Activated T-helper 2 cell treated with anti-CD3 and anti-CD28 coated beads, Interferon-gamma antibody, Interleukin-2, Interleukin-4, amounts not matched to agents 10 μg/mL and 5 μg/mL and 100 μg/mL, durations not matched to agents 14 hours and 24 hours and 36 hours (primary cell): ENCODE measurements around the gene MYD88. TPM values are rescaled to one million over a fixed set of nuclear protein-coding genes. Genes with fewer than 3 reads are reported as not detected.
A peak's percentile ranks its signal among the peaks of the same experiment; 100 is the strongest.
"Not testable (repeated sequence)": the region's sequence is repeated elsewhere in the genome, so short reads cannot be mapped to it uniquely, and the experiment has no call there.

Source experiments
- DNase-seq: peaks from one replicate; pipeline ENCODE4 v3.0.0; 2021; ENCODE audit warnings: low spot score
- H3K27ac Mint-ChIP-seq: one replicate; pipeline ENCODE4 v1.8.0; 2021; ENCODE audit warnings: mixed read lengths
- H3K27me3 Mint-ChIP-seq: one replicate; pipeline ENCODE4 v1.8.0; 2021; ENCODE audit warnings: low read depth, mixed read lengths
- H3K36me3 Mint-ChIP-seq: one replicate; pipeline ENCODE4 v1.8.0; 2021; ENCODE audit warnings: low read depth, mixed read lengths
- H3K4me1 Mint-ChIP-seq: one replicate; pipeline ENCODE4 v1.8.0; 2021; ENCODE audit warnings: low read depth, mixed read lengths
- H3K4me3 Mint-ChIP-seq: one replicate; pipeline ENCODE4 v1.8.0; 2021; ENCODE audit warnings: low read depth, mild to moderate bottlenecking, moderate library complexity, mixed read lengths
- H3K9me3 Mint-ChIP-seq: one replicate; pipeline ENCODE4 v1.8.0; 2021; ENCODE audit warnings: mixed read lengths
- intact Hi-C: fragments of 100-400 bp; cut with micrococcal nuclease; formaldehyde crosslinking; loops from one replicate; pipeline ENCODE4 v1.15.1; 2023
- total RNA-seq: library from RNA; stranded (reverse); gene quantifications from 2 replicates; pipeline ENCODE4 v1.2.3, GENCODE V29; 2022

The MYD88 gene
- total RNA-seq, 1 donor from 2014 or later, result 36.5 TPM

DNA sequence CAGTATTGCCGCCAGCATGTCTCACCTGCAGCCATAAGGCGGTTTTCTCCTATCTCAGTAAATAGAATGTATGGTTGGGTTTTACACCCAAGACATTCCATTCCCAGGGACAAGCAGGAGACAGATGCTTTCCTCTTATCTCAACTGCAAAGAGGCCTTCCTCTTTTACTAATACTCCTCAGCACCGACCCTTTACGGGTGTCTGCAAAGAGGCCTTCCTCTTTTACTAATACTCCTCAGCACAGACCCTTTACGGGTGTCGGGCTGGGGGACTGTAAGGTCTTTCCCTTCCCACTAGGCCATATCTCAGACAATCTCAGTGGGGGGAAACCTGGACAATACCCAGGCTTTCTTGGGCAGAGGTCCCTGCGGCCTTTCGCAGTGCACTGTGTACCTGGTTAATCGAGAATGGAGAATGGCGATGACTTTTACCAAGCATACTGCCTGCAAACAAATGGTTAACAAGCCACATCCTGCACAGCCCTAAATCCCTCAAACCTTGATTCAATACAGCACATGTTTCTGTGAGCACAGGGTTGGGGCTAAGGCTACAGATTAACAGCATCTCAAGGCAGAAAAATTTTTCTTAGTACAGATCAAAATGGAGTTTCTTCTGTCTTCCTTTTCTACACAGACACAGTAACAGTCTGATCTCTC, 2.7 kb upstream of the MYD88 start:
- peak overlapping the region; percentile 80 for H3K27ac Mint-ChIP-seq
- peaks cover 50% of the 10 kb centered on the region for H3K36me3 Mint-ChIP-seq
- intact Hi-C loops, result loop anchor here (2.0 to 5.0 kb wide), 5 partner anchors 122 to 1143 kb away; partner anchors contain the start of genes EPM2AIP1, MLH1 and XYLB
- not testable (repeated sequence) for H3K27me3 Mint-ChIP-seq, H3K9me3 Mint-ChIP-seq
- H3K4me1 Mint-ChIP-seq, result peaks cover 49% of the 10 kb centered on the region
- peak; percentile 33 for DNase-seq
- peak overlapping the region; percentile 85 for H3K4me3 Mint-ChIP-seq

DNA sequence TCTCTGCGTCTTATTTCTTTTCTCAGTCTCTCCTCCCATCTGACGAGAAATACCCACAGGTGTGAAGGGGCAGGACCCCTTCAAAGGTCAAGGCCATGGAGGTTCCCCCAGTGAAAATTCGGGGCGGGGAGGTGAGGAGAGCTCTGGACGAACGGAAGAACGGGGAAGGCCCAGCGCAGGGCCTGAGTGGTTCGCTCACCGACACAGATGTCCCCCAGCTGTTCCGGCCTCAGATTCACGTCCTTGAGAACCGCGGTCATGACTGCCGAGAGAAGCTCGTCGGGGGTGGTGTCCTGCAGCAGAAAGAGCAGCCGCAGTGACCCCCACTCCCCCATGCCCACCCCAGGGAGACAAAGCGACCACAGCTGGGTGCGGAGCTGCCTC, 2.1 kb upstream of the MYD88 start:
- Mint-ChIP-seq H3K27ac (peak overlapping the region; percentile 80), H3K4me1 (peaks cover 52% of the 10 kb centered on the region), H3K27me3 (no peaks in the 10 kb centered on the region), H3K9me3 (no peaks in the 10 kb centered on the region), H3K4me3 (peak overlapping the region; percentile 85), H3K36me3 (peaks cover 50% of the 10 kb centered on the region)
- intact Hi-C loops, result loop anchor here (2.0 to 5.0 kb wide), 5 partner anchors 121 to 1144 kb away; partner anchors contain the start of genes EPM2AIP1, MLH1 and XYLB
- DNase-seq, result no peak

DNA sequence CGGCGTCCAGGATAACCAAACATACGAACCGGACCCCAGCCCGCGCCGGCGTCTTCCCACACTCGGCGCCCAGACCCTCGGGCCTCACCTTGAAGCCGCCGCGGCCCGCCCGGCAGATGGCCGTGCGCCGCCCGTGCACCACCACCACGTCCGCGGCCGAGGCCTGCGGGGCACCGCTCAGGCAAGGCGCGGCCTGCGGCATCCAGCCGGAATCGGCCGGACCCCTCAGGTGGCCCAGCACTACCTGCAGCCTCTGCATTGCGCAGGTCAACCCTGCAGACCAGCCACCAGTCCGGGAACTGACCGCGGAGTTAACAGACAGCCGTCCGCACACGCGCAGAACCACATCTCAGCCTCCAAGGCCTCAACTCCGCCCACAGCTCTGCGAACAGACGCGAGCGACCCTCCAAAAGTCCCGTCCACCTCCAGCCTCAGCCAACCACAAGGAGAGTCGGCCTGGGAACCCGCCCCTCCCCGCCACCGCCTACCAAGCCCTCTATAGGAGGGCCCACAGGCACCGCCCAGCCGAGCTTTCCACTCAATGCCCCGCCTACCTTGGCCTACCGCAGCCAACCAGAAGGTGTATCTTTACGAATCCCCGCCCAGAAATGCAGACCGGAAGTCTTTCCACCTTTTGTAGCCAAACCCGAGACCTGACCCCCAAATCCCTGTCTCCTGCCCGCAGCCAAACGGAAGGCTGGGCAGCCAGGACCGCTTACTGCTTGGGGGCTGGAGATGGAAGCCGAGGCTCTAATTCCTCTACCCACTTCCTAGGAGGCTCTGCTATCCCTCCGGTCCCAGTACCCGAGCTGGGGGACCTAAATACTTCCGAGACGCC, 1.5 kb upstream of the MYD88 start, which contains the start of gene ACAA1:
ACAA1 (minus strand) TSS at position 351 of the 838 bp plus-strand sequence; CDS start at position 259, 92 bp downstream.
- peak within 1 kb of the TSS; percentile 85 for H3K4me3 Mint-ChIP-seq
- no peaks in the 10 kb centered on the region for H3K27me3 Mint-ChIP-seq
- peaks cover 50% of the 10 kb centered on the region for H3K36me3 Mint-ChIP-seq
- intact Hi-C loops, result loop anchor here (1.0 to 5.0 kb wide), 10 partner anchors 15 to 1145 kb away; partner anchors contain the start of genes EPM2AIP1, MLH1, OXSR1 and XYLB
- peak within 1 kb of the TSS; percentile 98 for H3K27ac Mint-ChIP-seq
- no peaks in the 10 kb centered on the region for H3K9me3 Mint-ChIP-seq
- peaks cover 50% of the 10 kb centered on the region for H3K4me1 Mint-ChIP-seq
- DNase-seq, result peak; percentile 96

DNA sequence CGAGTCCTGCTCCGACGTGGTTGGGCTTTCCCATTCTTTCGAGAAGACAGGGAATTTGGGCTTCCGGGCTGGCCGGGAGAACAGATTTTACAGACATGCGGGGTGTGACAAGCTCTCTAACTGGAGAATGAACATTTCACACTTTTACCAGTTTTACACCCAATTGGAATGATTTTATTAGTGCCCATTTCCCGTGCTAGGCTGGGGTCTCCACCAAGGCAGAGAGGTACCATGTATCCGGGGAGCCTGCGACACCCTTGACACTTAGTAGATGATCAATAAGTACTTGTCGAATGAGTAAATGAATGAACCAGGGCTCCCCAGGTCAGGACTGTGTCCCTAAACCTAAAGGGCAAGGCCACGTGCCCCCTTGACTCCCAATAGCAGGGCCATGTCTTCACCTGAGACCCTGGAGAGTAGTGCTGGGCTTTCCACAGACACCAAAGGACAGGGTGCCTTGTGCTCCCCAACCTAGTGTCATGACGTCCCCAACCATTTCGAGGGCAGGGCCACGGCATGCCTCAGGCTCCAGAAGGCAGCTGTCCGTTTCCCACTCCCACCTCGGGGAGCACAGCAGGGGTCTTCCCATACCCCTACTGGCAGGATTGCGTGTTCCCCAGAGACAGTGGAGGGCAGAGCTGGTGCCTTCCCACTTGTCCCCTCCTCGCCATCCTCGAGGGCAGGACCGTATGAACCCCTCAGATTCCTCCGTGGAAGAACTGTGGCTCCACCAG, 679 bp upstream of the MYD88 start:
- Mint-ChIP-seq H3K4me1 (peaks cover 46% of the 10 kb centered on the region), H3K4me3 (peak overlapping the region; percentile 85), H3K27me3 (no peaks in the 10 kb centered on the region), H3K27ac (peak overlapping the region; percentile 98), H3K9me3 (no peaks in the 10 kb centered on the region), H3K36me3 (peaks cover 50% of the 10 kb centered on the region)
- intact Hi-C loops, result loop anchor here (1.0 to 5.0 kb wide), 10 partner anchors 15 to 1145 kb away; partner anchors contain the start of genes EPM2AIP1, MLH1, OXSR1 and XYLB
- peak; percentile 26 for DNase-seq

DNA sequence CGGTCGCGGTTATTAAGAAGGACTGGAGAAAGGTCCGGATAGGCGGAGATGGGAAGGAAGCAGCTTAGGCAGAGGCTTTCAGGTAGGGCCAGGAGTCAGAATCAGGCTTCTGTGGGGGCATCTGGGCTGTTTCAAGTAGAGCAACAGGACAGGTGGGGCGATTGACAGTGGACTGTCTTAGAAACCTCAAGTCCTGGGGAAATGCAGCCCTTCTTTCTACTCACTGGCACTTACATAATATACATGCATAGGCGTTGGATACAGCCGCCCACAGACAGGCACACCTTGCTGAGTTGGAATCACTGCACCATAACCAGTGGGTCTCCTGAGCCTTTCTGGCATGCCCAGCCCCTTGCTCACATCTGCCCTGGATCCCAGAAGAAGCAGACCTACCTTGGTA, 730 bp downstream of the MYD88 start:
- H3K4me3 Mint-ChIP-seq, result peak overlapping the region; percentile 85
- peaks cover 43% of the 10 kb centered on the region for H3K4me1 Mint-ChIP-seq
- H3K36me3 Mint-ChIP-seq, result peaks cover 38% of the 10 kb centered on the region
- no peaks in the 10 kb centered on the region for H3K9me3 Mint-ChIP-seq
- intact Hi-C loops, result loop anchor here (5.0 kb wide), 3 partner anchors 118 to 1147 kb away; partner anchors contain the start of genes EPM2AIP1 and MLH1
- no peaks in the 10 kb centered on the region for H3K27me3 Mint-ChIP-seq
- peak overlapping the region; percentile 98 for H3K27ac Mint-ChIP-seq
- no peak for DNase-seq

DNA sequence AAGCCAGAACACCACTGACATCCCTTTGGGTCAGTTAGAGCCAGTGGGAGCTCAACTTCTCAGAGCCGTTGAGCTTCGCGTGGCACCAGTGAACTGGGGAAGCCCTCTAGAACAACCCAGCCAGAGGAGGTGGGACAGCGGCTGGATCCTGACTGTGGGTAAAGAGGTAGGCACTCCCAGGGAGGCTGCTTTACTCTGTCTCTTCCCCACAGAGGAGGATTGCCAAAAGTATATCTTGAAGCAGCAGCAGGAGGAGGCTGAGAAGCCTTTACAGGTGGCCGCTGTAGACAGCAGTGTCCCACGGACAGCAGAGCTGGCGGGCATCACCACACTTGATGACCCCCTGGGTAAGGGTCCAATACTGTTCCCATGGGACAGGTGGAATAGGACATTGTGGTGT, 1.2 kb downstream of the MYD88 start:
- H3K36me3 Mint-ChIP-seq, result peaks cover 33% of the 10 kb centered on the region
- H3K27ac Mint-ChIP-seq, result no peak overlapping the region
- intact Hi-C loops, result loop anchor here (5.0 kb wide), 3 partner anchors 118 to 1147 kb away; partner anchors contain the start of genes EPM2AIP1 and MLH1
- H3K4me3 Mint-ChIP-seq, result peak overlapping the region; percentile 85
- H3K9me3 Mint-ChIP-seq, result no peaks in the 10 kb centered on the region
- H3K4me1 Mint-ChIP-seq, result peaks cover 40% of the 10 kb centered on the region
- no peaks in the 10 kb centered on the region for H3K27me3 Mint-ChIP-seq
- DNase-seq, result no peak

DNA sequence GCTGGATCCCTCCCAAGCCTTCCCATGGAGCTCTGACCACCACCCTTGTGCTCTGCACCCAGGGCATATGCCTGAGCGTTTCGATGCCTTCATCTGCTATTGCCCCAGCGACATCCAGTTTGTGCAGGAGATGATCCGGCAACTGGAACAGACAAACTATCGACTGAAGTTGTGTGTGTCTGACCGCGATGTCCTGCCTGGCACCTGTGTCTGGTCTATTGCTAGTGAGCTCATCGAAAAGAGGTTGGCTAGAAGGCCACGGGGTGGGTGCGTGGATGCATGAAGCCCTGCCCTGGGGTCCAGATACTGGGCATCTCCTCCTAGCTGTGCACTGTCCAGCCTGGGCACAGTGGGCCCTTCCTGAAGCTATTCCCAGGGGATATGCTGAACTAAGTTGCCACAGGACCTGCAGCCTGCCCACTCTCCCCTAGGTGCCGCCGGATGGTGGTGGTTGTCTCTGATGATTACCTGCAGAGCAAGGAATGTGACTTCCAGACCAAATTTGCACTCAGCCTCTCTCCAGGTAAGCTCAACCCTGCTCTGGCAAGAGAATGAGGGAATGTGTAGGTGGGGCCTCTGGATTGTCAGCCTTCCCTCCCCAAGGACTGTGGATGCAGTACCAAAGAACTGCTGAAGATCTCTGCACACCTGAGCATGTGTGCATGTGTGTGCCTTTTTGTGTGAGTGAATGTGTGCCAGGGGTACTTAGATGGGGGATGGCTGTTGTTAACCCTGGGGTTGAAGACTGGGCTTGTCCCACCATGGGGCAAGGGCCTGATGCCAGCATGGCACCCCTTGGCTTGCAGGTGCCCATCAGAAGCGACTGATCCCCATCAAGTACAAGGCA, 2.1 kb downstream of the MYD88 start:
- Mint-ChIP-seq H3K9me3 (peaks cover 4% of the 10 kb centered on the region), H3K27me3 (no peaks in the 10 kb centered on the region), H3K4me1 (peaks cover 35% of the 10 kb centered on the region), H3K27ac (no peak overlapping the region), H3K36me3 (peaks cover 27% of the 10 kb centered on the region), H3K4me3 (peak overlapping the region; percentile 85)
- no peak for DNase-seq
- intact Hi-C loops, result no loop called here

DNA sequence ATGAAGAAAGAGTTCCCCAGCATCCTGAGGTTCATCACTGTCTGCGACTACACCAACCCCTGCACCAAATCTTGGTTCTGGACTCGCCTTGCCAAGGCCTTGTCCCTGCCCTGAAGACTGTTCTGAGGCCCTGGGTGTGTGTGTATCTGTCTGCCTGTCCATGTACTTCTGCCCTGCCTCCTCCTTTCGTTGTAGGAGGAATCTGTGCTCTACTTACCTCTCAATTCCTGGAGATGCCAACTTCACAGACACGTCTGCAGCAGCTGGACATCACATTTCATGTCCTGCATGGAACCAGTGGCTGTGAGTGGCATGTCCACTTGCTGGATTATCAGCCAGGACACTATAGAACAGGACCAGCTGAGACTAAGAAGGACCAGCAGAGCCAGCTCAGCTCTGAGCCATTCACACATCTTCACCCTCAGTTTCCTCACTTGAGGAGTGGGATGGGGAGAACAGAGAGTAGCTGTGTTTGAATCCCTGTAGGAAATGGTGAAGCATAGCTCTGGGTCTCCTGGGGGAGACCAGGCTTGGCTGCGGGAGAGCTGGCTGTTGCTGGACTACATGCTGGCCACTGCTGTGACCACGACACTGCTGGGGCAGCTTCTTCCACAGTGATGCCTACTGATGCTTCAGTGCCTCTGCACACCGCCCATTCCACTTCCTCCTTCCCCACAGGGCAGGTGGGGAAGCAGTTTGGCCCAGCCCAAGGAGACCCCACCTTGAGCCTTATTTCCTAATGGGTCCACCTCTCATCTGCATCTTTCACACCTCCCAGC, 2.9 kb downstream of the MYD88 start:
- no peaks in the 10 kb centered on the region for H3K27me3 Mint-ChIP-seq
- intact Hi-C loops, result no loop called here
- H3K4me3 Mint-ChIP-seq, result no peak overlapping the region
- peaks cover 9% of the 10 kb centered on the region for H3K9me3 Mint-ChIP-seq
- peaks cover 28% of the 10 kb centered on the region for H3K4me1 Mint-ChIP-seq
- peaks cover 27% of the 10 kb centered on the region for H3K36me3 Mint-ChIP-seq
- no peak for DNase-seq
- H3K27ac Mint-ChIP-seq, result no peak overlapping the region

DNA sequence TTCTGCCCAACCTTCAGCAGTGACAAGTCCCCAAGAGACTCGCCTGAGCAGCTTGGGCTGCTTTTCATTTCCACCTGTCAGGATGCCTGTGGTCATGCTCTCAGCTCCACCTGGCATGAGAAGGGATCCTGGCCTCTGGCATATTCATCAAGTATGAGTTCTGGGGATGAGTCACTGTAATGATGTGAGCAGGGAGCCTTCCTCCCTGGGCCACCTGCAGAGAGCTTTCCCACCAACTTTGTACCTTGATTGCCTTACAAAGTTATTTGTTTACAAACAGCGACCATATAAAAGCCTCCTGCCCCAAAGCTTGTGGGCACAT, 3.5 kb downstream of the MYD88 start:
- Mint-ChIP-seq H3K27ac (no peak overlapping the region), H3K27me3 (no peaks in the 10 kb centered on the region), H3K36me3 (peaks cover 30% of the 10 kb centered on the region), H3K4me3 (no peak overlapping the region), H3K4me1 (peaks cover 28% of the 10 kb centered on the region), H3K9me3 (peaks cover 14% of the 10 kb centered on the region)
- DNase-seq, result no peak
- intact Hi-C loops, result no loop called here

DNA sequence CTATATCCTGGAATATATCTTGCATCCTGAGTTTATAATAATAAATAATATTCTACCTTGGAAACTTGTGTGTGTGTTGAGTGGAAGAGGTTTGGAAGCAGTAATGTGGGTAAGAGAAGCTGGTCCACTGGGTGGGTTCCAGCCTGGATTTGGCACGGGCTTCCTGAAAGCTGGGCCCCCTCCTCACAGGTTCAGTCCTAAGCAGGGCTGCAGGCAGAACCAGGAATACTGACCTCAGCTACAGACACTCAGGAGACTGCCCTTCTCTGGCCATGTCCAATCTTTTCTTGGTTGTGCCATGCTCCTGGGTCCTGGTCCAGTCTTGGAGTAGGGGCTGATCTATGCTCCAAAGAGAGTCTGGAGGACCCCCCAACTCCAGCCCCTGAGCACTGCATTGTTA, 4.5 kb downstream of the MYD88 start:
- H3K27me3 Mint-ChIP-seq, result no peaks in the 10 kb centered on the region

DNA sequence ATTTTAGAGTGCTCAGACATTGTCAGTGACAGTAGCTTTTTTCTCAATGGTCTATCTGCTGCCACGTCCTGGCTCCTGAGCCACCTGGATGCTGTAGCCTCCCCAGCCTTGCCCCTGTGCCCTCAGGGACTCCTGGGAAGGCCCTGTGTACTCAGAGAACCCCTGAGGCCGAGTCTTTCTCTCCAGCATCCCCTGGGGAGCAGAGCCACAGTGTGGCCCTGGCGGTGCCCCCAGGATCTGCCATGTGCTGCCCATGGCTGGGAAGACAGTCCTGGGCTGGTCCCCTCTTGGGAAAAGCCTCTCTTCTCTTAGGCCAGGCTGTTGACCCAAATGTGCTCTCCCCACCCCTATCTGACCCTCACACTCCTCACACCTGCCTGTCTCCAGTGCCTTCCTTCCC, 5.0 kb downstream of the MYD88 start:
- no peaks in the 10 kb centered on the region for H3K27me3 Mint-ChIP-seq
- intact Hi-C loops, result no loop called here
- no peak overlapping the region for H3K27ac Mint-ChIP-seq
- H3K9me3 Mint-ChIP-seq, result peaks cover 25% of the 10 kb centered on the region
- H3K4me3 Mint-ChIP-seq, result no peak overlapping the region
- peaks cover 37% of the 10 kb centered on the region for H3K36me3 Mint-ChIP-seq
- no peak for DNase-seq
- peaks cover 18% of the 10 kb centered on the region for H3K4me1 Mint-ChIP-seq

More for the DNA sequence above, 4.5 kb downstream of the MYD88 start:
- H3K9me3 Mint-ChIP-seq, result peaks cover 25% of the 10 kb centered on the region
- H3K27ac Mint-ChIP-seq, result no peak overlapping the region
- peaks cover 23% of the 10 kb centered on the region for H3K4me1 Mint-ChIP-seq
- DNase-seq, result no peak
- H3K4me3 Mint-ChIP-seq, result no peak overlapping the region
- H3K36me3 Mint-ChIP-seq, result peaks cover 37% of the 10 kb centered on the region
- intact Hi-C loops, result no loop called here
